ENCODE results near the gene ZBTB8B. TPM values are rescaled to one million over a fixed set of nuclear protein-coding genes. Genes with fewer than 3 reads are reported as not detected.

ZBTB8B gene
- polyA plus RNA-seq, 10 donors, result 0.07 to 0.22 (median 0.14) TPM

DNA sequence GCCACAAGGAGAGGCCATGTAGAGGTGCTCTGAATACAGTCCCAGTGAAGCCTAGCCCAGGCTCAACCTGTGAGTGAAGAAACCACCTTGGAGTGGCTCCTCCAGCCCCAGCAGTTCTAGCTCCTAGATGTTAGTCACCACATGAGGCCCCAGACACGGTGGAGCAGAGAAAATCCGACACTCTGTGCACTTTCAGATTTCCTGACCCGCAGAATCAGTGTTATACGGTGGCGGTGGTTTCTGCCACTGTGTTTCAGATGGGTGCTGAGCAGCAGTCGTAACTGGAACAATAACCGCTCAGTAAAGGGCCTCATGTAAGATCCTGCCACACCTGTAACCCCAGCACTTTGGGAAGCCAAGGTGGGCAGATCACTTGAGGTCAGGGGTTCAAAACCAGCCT, 38.3 kb downstream of the ZBTB8B start:
- no peak for DNase-seq

DNA sequence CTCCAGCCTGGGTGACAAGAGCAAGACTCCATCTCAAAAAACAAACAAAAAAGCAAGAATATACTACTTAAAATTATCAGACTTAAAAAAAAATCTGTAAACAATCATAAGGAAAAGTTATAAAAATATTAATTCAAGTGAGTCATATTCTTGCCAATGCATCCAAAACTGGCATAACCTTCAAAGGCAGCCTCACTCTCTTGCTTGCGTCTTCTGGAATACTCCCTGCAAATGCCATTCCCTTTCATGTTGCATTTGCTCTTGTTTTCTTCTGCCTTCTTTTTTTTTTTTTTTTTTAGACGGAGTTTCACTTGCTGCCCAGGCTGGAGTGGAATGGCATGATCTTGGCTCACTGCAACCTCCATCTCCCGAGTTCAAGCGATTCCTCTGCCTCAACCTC, 42.1 kb downstream of the ZBTB8B start:
- DNase-seq, result no peak

DNA sequence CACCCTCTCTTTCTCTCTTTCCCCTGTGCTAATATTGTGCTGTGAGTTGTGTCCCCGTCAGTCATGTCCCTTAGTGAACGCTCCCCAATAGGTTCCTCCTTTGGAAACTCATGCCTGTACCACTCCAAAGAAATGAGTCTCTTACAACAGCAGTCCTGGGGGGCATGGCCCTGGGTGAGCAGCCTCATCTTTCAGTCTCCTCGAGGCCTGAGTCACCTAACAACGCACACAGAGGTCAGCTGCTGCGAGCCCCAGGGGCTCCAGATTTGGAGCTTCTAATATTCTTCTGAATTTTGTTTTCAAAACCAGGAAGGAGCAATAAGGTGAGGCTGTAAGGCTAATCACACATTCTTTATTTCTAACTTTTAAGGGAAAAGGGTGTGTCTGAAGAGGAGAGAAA, 43.9 kb downstream of the ZBTB8B start:
- DNase-seq, result no peak

- no peak for DNase-seq
These were observed 45.1 kb downstream of the ZBTB8B start for GRCh38 chr1:32509939-32510338.

Other genes with a start within 250 kb of the ZBTB8B start
- gene TMEM234, start 242.7 kb upstream of the ZBTB8B start, polyA plus RNA-seq (ENCODE audit: insufficient read length in 10 of 10), result 10 to 100 TPM in 4 of 10 donors, 1 to 10 TPM in 6; 8.0 to 16.0 (median 9.1) TPM
- gene EIF3I, start 242.7 kb upstream of the ZBTB8B start, polyA plus RNA-seq (ENCODE audit: insufficient read length in 10 of 10), result 100 to 1,000 TPM; 146 to 185 (median 164) TPM
- gene FAM167B, start 217.8 kb upstream of the ZBTB8B start, polyA plus RNA-seq (ENCODE audit: insufficient read length in 10 of 10), result 1 to 10 TPM; 2.1 to 6.7 (median 3.9) TPM
- 10 to 100 TPM in 1 of 10 donors, 1 to 10 TPM in 2, under 1 TPM in 7; 0.26 to 14.1 (median 0.74) TPM for gene LCK, start 213.8 kb upstream of the ZBTB8B start, polyA plus RNA-seq (ENCODE audit: insufficient read length in 10 of 10)
- 10 to 100 TPM; 27.5 to 50.3 (median 41.3) TPM for gene HDAC1, start 173.0 kb upstream of the ZBTB8B start, polyA plus RNA-seq (ENCODE audit: insufficient read length in 10 of 10)
- gene MARCKSL1, start 128.8 kb upstream of the ZBTB8B start, polyA plus RNA-seq (ENCODE audit: insufficient read length in 10 of 10), result 100 to 1,000 TPM; 129 to 217 (median 146) TPM
- gene FAM229A, start 102.6 kb upstream of the ZBTB8B start, polyA plus RNA-seq (ENCODE audit: insufficient read length in 10 of 10), result 1 to 10 TPM; 1.7 to 8.1 (median 4.7) TPM
- 1 to 10 TPM in 6 of 10 donors, under 1 TPM in 4; 0.82 to 5.1 (median 1.8) TPM for gene TSSK3, start 102.5 kb upstream of the ZBTB8B start, polyA plus RNA-seq (ENCODE audit: insufficient read length in 10 of 10)
- gene BSDC1, start 70.6 kb upstream of the ZBTB8B start, polyA plus RNA-seq (ENCODE audit: insufficient read length in 10 of 10), result 10 to 100 TPM; 34.3 to 43.8 (median 40.0) TPM
- 10 to 100 TPM in 5 of 10 donors, 1 to 10 TPM in 5; 8.4 to 11.9 (median 10.4) TPM for gene ZBTB8A, start 74.4 kb downstream of the ZBTB8B start, polyA plus RNA-seq (ENCODE audit: insufficient read length in 10 of 10)
- gene ZBTB8OS, start 185.5 kb downstream of the ZBTB8B start, polyA plus RNA-seq (ENCODE audit: insufficient read length in 10 of 10), result 10 to 100 TPM; 20.8 to 27.4 (median 25.2) TPM
- 100 to 1,000 TPM; 128 to 192 (median 154) TPM for gene RBBP4, start 186.1 kb downstream of the ZBTB8B start, polyA plus RNA-seq (ENCODE audit: insufficient read length in 10 of 10)
- gene SYNC, start 237.7 kb downstream of the ZBTB8B start, polyA plus RNA-seq (ENCODE audit: insufficient read length in 10 of 10), result 10 to 100 TPM; 18.9 to 45.1 (median 34.9) TPM

Measured in muscle of back (tissue), 11 donors.